Ishikawa (cell line): Measurements from ENCODE around the gene SLC35G6.

Source experiments
- EGR1 ChIP-seq: IDR thresholded peaks from 2 replicates; pipeline ENCODE4 v1.6.1; 2012
- EP300 ChIP-seq: IDR thresholded peaks from 2 replicates; pipeline ENCODE4 v1.6.1; 2012; ENCODE audit warnings: borderline replicate concordance
- NFIC ChIP-seq: IDR thresholded peaks from 2 replicates; pipeline ENCODE4 v1.6.1; 2012
- RAD21 ChIP-seq: IDR thresholded peaks from 2 replicates; pipeline ENCODE4 v1.6.1; 2012; ENCODE audit warnings: low read depth
- TEAD4 ChIP-seq: IDR thresholded peaks from 2 replicates; pipeline ENCODE4 v1.6.1; 2012
- YY1 ChIP-seq: IDR thresholded peaks from 2 replicates; pipeline ENCODE4 v1.6.1; 2012; ENCODE audit warnings: low read depth

- TF ChIP-seq EGR1: no peak
- TF ChIP-seq NFIC: no peak
- TF ChIP-seq TEAD4: no peak
- no peak for TF ChIP-seq YY1
- no peak for TF ChIP-seq RAD21
- TF ChIP-seq EP300: no peak
These were observed 4.9 kb downstream of the SLC35G6 start for GRCh38 chr17:7486181-7486580.
